Thyroid gland (tissue), 4 donors: ENCODE measurements around the gene ZNF777. TPM values are rescaled to one million over a fixed set of nuclear protein-coding genes. Genes with fewer than 3 reads are reported as not detected.
A peak's percentile ranks its signal among the peaks of the same experiment; 100 is the strongest.

Source experiments
- DNase-seq, 2 donors: peaks; one replicate each; pipeline ENCODE4 v3.0.0-alpha.2; 2019
- H3K27ac ChIP-seq, 3 donors: fragments of 200-600 bp; sonication (generic); 1 replicate in 2 of 3; 2 replicates in 1 of 3; pipeline ENCODE4 v1.5.1; 2016 to 2019; ENCODE audit warnings: mild to moderate bottlenecking in 1 of 3, moderate library complexity in 1 of 3
- H3K27me3 ChIP-seq: fragments of 200-600 bp; sonication (generic); one replicate; pipeline ENCODE4 v1.5.1; 2019
- H3K36me3 ChIP-seq, 2 donors: fragments of 200-600 bp; sonication (generic); one replicate each; pipeline ENCODE4 v1.5.1; 2016 to 2019
- H3K4me1 ChIP-seq, 2 donors: fragments of 200-600 bp; sonication (generic); one replicate each; pipeline ENCODE4 v1.5.1; 2017 to 2019
- H3K4me3 ChIP-seq, 3 donors: fragments of 200-600 bp; sonication (generic); replicated peaks in 1 of 3; 1 replicate in 2 of 3; 2 replicates in 1 of 3; pipeline ENCODE4 v1.5.1; 2016; ENCODE audit warnings: mild to moderate bottlenecking in 1 of 3
- H3K9me3 ChIP-seq: fragments of 200-600 bp; sonication (generic); one replicate; pipeline ENCODE4 v1.5.1; 2017
- POLR2A ChIP-seq, 2 donors: fragments of 450-650 bp; IDR thresholded peaks; one replicate each; pipeline ENCODE4 v1.6.1; 2017; ENCODE audit warnings: antibody characterized with exemption in 2 of 2, mild to moderate bottlenecking in 2 of 2, moderate library complexity in 1 of 2
- WGBS, 2 donors: methylation state at CpG; one replicate each; pipeline ENCODE4 v1.1.5; 2017; 5-methylcytosine and 5-hydroxymethylcytosine counted together
- intact Hi-C: fragments of 100-400 bp; cut with DNase I; formaldehyde crosslinking; loops from one replicate; pipeline ENCODE4 v1.15.1; 2023
- total RNA-seq, 4 donors: library from RNA; depleted of rRNA; stranded (reverse); fragments of >200 nt; gene quantifications; one replicate each; pipeline ENCODE4 v1.2.3, GENCODE V29; 2016
- TF ChIP-seq, protein P1 (sequence below), 6 experiments: fragments of 200-600 bp in 3 of 6; fragments of 450-650 bp in 3 of 6; sonication (generic) in 3 of 6; IDR thresholded peaks; one replicate each; pipeline ENCODE4 v1.5.1; 2016 to 2019; ENCODE audit warnings: antibody characterized with exemption in 6 of 6, mild to moderate bottlenecking in 2 of 6, inconsistent platforms in 1 of 6, moderate library complexity in 1 of 6

The ZNF777 gene
- total RNA-seq, 4 donors from 2014 or later = 9.0 to 14.9 (median 12.1) TPM

DNA sequence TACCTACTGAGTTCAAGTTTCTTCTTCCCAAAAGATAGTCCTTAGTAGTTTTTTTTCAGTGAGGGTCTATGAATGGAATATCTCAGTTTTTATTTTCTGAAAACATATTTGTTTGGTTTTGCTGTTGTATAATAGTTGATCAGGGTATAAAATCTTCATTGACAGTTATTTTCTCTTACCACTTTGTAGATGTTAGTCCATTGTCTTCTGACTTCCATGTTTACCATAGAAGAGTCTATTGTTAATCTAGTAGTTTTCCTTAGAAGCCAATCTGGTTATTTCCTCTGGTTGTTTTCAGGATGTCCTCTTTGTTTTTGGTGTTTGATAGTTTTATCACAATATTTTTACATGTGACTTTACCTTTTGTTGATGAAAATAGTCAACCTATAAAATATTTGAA, 5.5 kb upstream of the ZNF777 start:
- intact Hi-C loops = no loop called here
- no peaks in the 10 kb centered on the region for H3K36me3 ChIP-seq
- H3K4me3 ChIP-seq = no peak overlapping the region
- no peak overlapping the region for H3K27ac ChIP-seq
- no peak for DNase-seq
- no peaks in the 10 kb centered on the region for H3K27me3 ChIP-seq
- TF ChIP-seq POLR2A (IDR thresholded peaks at IDR 0.05) = no peak
- TF ChIP-seq, protein P1, sequence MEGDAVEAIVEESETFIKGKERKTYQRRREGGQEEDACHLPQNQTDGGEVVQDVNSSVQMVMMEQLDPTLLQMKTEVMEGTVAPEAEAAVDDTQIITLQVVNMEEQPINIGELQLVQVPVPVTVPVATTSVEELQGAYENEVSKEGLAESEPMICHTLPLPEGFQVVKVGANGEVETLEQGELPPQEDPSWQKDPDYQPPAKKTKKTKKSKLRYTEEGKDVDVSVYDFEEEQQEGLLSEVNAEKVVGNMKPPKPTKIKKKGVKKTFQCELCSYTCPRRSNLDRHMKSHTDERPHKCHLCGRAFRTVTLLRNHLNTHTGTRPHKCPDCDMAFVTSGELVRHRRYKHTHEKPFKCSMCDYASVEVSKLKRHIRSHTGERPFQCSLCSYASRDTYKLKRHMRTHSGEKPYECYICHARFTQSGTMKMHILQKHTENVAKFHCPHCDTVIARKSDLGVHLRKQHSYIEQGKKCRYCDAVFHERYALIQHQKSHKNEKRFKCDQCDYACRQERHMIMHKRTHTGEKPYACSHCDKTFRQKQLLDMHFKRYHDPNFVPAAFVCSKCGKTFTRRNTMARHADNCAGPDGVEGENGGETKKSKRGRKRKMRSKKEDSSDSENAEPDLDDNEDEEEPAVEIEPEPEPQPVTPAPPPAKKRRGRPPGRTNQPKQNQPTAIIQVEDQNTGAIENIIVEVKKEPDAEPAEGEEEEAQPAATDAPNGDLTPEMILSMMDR (IDR thresholded peaks at IDR 0.05) = no peak
- no peaks in the 10 kb centered on the region for H3K9me3 ChIP-seq
- no peaks in the 10 kb centered on the region for H3K4me1 ChIP-seq

DNA sequence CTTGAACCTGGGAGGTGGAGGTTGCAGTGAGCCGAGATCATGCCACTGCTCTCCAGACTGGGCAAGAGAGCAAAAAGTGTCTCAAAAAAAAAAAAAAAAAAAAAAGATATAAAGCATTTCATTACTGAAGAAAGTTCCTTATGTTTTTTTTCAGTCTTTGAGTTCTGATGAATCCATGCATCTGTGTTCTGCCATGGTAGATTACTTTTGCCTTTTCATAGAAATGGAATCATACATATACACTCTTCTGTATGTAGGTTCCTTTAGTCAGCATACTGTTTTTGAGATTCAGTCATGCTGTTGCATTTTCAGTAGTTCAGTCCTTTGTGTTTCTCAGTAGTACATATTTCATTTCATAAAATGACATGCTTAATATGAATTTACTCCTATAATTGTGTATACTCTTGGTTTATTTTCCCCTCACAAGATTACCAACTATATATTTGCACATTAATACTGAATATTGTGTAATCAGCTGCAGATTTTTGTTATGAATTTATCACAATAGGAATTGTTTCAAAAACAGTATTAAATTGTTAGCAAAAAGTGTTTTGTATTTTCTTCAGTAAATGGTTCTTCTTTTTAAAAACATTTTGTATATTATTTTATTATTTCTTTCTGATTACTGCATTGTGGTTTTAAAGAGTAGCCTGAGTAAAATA, 2.8 kb upstream of the ZNF777 start:
- H3K4me3 ChIP-seq = no peak overlapping the region
- no peaks in the 10 kb centered on the region for H3K9me3 ChIP-seq
- intact Hi-C loops = no loop called here
- DNase-seq = no peak
- H3K4me1 ChIP-seq = peaks cover 2 to 9% of the 10 kb centered on the region in 2 donors
- TF ChIP-seq, protein P1 (IDR thresholded peaks at IDR 0.05) = no peak
- no peak for TF ChIP-seq POLR2A (IDR thresholded peaks at IDR 0.05)
- H3K36me3 ChIP-seq = no peaks in the 10 kb centered on the region
- no peaks in the 10 kb centered on the region for H3K27me3 ChIP-seq
- H3K27ac ChIP-seq = no peak overlapping the region
- 90 to 95% methylated on average over 1 of the region's 1 CpG for WGBS, 2 donors

DNA sequence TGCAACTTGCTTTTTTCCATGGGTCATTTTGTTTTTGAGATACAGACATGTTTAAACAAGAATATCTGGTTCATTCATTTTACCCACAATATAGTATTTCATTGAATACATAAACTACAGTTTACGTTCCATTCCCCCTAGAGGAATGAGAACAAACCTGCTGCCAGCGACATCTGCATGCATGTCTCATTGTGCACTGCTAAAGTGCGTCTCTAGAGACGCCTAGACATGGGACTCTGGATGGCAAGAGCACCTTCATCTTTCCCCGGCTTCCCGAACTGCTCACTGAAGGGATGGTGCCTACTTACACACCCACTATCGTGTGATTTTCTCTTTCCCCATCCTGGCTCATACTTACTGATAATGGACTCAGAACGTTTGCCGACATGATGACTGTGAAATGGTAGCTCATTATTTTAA, 1.2 kb upstream of the ZNF777 start:
- Histone ChIP-seq H3K9me3 (no peaks in the 10 kb centered on the region), H3K4me3 (no peak overlapping the region), H3K27ac (no peak overlapping the region), H3K36me3 (no peaks in the 10 kb centered on the region), H3K27me3 (no peaks in the 10 kb centered on the region), H3K4me1 (peaks cover 5 to 12% of the 10 kb centered on the region in 2 donors)
- TF ChIP-seq, protein P1 (IDR thresholded peaks at IDR 0.05) = no peak
- no peak for TF ChIP-seq POLR2A (IDR thresholded peaks at IDR 0.05)
- WGBS, 2 donors = 89 to 93% methylated on average over 9 of the region's 9 CpGs
- no peak for DNase-seq
- intact Hi-C loops = no loop called here

DNA sequence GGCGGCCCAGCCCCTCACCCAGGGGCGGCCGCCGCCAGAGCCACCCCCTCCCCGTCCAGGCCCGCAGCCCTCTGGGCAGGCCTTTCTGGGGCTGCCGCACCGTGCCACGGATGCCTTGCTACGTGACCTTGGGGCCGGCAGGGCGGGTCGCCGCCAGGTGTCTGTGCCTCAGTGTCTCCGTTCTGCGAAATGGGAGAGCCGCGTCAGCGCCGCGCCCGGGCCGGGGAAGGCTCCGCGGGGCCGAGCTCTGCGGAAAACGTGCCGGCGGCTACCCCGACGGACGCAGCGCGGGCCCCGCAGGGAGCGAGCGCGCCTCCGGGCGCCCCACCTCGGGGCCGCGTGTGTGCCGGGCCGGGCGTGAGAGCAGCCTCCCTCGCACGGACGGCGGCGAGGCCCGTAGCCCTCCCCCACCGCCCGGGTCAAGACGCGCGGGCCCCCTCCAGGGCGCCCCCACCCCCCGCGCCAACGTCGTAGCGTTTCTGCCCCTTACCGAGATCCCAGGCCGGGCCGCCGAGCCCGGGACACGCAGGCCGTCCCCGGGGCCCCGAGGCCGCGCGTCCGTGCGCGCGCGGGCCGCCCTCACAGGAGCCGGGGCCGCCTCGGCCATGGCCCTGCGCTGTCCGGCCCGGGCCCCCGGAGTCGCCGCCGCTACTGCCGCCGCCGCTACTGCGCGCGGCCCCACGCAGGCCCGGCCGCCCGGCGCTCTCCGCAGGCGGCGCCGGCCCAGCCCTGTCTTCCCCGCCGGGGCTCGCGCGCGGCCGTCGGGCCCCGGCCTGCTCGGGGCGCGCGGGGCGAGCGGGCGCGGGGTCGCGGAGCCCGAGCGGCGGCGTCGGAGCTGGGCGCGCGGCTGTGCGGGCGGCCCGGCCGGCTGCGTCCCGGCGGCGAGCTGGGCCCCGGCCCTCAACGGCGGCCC, 1.1 kb downstream of the ZNF777 start:
- 0 to 6% methylated on average over 6 to 7 of the region's 145 CpGs for WGBS, 2 donors
- Histone ChIP-seq H3K27me3 (no peaks in the 10 kb centered on the region), H3K27ac (peak overlapping the region in 1 of 3 donors; percentile 8), H3K4me3 (peak overlapping the region; percentile 24 to 61 (median 30)), H3K9me3 (no peaks in the 10 kb centered on the region), H3K36me3 (peaks cover 7 to 9% of the 10 kb centered on the region in 2 donors), H3K4me1 (peaks cover 5 to 12% of the 10 kb centered on the region in 2 donors)
- no peak for TF ChIP-seq POLR2A (IDR thresholded peaks at IDR 0.05)
- TF ChIP-seq, protein P1 (IDR thresholded peaks at IDR 0.05) = no peak
- intact Hi-C loops = no loop called here
- DNase-seq = peak; percentile 14 to 18

DNA sequence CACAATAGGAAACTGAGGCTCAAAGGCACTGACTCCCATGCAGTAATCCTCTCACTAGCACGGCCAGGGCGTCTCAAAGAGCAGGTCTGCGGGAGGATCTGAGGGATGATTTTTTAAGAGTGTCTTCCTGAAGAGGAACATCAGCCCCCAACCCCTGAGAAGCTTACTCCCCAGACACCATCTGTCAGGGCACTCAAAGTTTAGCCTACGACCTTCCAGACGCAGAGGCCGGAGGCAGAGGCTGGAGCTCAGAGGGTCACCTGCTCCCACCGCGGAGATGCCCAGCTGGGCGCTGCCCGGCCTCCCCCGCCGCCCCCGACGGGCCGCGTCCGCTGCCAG, 1.7 kb downstream of the ZNF777 start:
- H3K4me1 ChIP-seq = peaks cover 5 to 12% of the 10 kb centered on the region in 2 donors
- TF ChIP-seq POLR2A (IDR thresholded peaks at IDR 0.05) = no peak
- TF ChIP-seq, protein P1 (IDR thresholded peaks at IDR 0.05) = no peak
- intact Hi-C loops = no loop called here
- no peaks in the 10 kb centered on the region for H3K27me3 ChIP-seq
- H3K9me3 ChIP-seq = no peaks in the 10 kb centered on the region
- peaks cover 11 to 16% of the 10 kb centered on the region in 2 donors for H3K36me3 ChIP-seq
- H3K27ac ChIP-seq = peak overlapping the region in 1 of 3 donors; percentile 8
- WGBS, 2 donors = 40 to 41% methylated on average over 7 to 10 of the region's 17 CpGs
- H3K4me3 ChIP-seq = peak overlapping the region; percentile 24 to 51 (median 30)
- no peak for DNase-seq
